OCI-LY3 (cell line): ENCODE measurements around the gene DLGAP4.

Experiments
- CTCF ChIP-seq: fragments of 200-600, 300-600 bp; sonication (generic); IDR thresholded peaks from 2 replicates; pipeline ENCODE4 v1.5.1; 2014; ENCODE audit warnings: antibody characterized with exemption, low read length, low read depth
- EZH2phosphoT487 ChIP-seq: fragments of 200-600 bp; shearing (Covaris generic); IDR thresholded peaks from 2 replicates; pipeline ENCODE4 v1.6.1; 2018; ENCODE audit warnings: antibody characterized with exemption, mixed run types, low read depth

GRCh38 chr20:36411861-36412454 lies 105.8 kb downstream of the DLGAP4 start:
- TF ChIP-seq EZH2phosphoT487 (no peak), CTCF (no peak)
